HFF-Myc (cell line): ENCODE measurements around the gene SLC16A5.

ENCODE experiments used
- DNase-seq: peaks from one replicate; pipeline ENCODE4 v3.0.0-alpha.2; 2011; ENCODE audit warnings: low read depth; ENCODE audit errors: extremely low read depth
- H3K4me3 ChIP-seq: replicated peaks from 2 replicates; pipeline ENCODE4 v1.5.1; 2011; ENCODE audit warnings: low read depth, mild to moderate bottlenecking, control low read depth, low read length
- CTCF ChIP-seq: IDR thresholded peaks from 2 replicates; pipeline ENCODE4 v1.5.1; 2012; ENCODE audit warnings: mild to moderate bottlenecking, low read depth, low read length, control low read depth; ENCODE audit errors: missing control alignments

Gene SLC16A5

GRCh38 chr17:75079023-75079373, 8.8 kb upstream of the SLC16A5 start:
- DNase-seq: no peak
- no peak for TF ChIP-seq CTCF
- no peak overlapping the region for H3K4me3 ChIP-seq

GRCh38 chr17:75081611-75082540, 5.9 kb upstream of the SLC16A5 start:
- DNase-seq: no peak
- TF ChIP-seq CTCF: no peak
- H3K4me3 ChIP-seq: no peak overlapping the region

GRCh38 chr17:75082683-75083082, 5.1 kb upstream of the SLC16A5 start:
- no peak overlapping the region for H3K4me3 ChIP-seq
- DNase-seq: no peak
- no peak for TF ChIP-seq CTCF

- H3K4me3 ChIP-seq: no peak overlapping the region
- no peak for DNase-seq
- TF ChIP-seq CTCF: no peak
Observed at GRCh38 chr17:75084039-75084660, 3.6 kb upstream of the SLC16A5 start.

- peak overlapping the region; percentile 54; the same call in 1 of the 2 replicates for H3K4me3 ChIP-seq
- no peak for TF ChIP-seq CTCF
- no peak for DNase-seq
Observed at GRCh38 chr17:75086496-75087181, 1.1 kb upstream of the SLC16A5 start.

GRCh38 chr17:75087182-75087557, 584 bp upstream of the SLC16A5 start:
- no peak for DNase-seq
- TF ChIP-seq CTCF: no peak
- H3K4me3 ChIP-seq: peak overlapping the region; percentile 54
